NCI-H446 (cell line): ENCODE data around the gene SKIDA1.
A peak's percentile ranks its signal among the peaks of the same experiment; 100 is the strongest.

Experiments used
- DNase-seq, 2 experiments: peaks; one replicate each; lab custom pipeline; 2025; lab: John Stamatoyannopoulos, UW

Gene SKIDA1

GRCh38 chr10:21517134-21518031 lies 8.1 kb downstream of the SKIDA1 start:
- DNase-seq, result peak; percentile 70 to 81

GRCh38 chr10:21516242-21517131 lies 9.0 kb downstream of the SKIDA1 start:
- DNase-seq, result peak; percentile 21 to 72

- no peak for DNase-seq
These were observed 9.9 kb downstream of the SKIDA1 start for GRCh38 chr10:21515361-21516241.

- DNase-seq, result no peak
These were observed 10.6 kb downstream of the SKIDA1 start for GRCh38 chr10:21514818-21515351.

GRCh38 chr10:21514129-21514817 lies 11.2 kb downstream of the SKIDA1 start:
- no peak for DNase-seq

- no peak for DNase-seq
These were observed 12.1 kb downstream of the SKIDA1 start for GRCh38 chr10:21513405-21513788.

- no peak for DNase-seq
These were observed 12.7 kb downstream of the SKIDA1 start for GRCh38 chr10:21512573-21513404.

- DNase-seq, result no peak
These were observed 13.4 kb downstream of the SKIDA1 start for GRCh38 chr10:21511946-21512572.

- DNase-seq, result no peak
These were observed 14.3 kb downstream of the SKIDA1 start for GRCh38 chr10:21511095-21511570.

- no peak for DNase-seq
These were observed 15.0 kb downstream of the SKIDA1 start for GRCh38 chr10:21510241-21511094.

GRCh38 chr10:21509341-21510240 lies 15.9 kb downstream of the SKIDA1 start:
- no peak for DNase-seq

GRCh38 chr10:21508706-21509331 lies 16.7 kb downstream of the SKIDA1 start:
- no peak for DNase-seq

- no peak for DNase-seq
These were observed 18.3 kb downstream of the SKIDA1 start for GRCh38 chr10:21507150-21507549.

GRCh38 chr10:21506351-21506750 lies 19.1 kb downstream of the SKIDA1 start:
- no peak for DNase-seq

GRCh38 chr10:21505711-21506278 lies 19.7 kb downstream of the SKIDA1 start:
- DNase-seq, result no peak

- DNase-seq, result no peak
These were observed 21.9 kb downstream of the SKIDA1 start for GRCh38 chr10:21503542-21503941.

GRCh38 chr10:21502348-21502740 lies 23.1 kb downstream of the SKIDA1 start:
- no peak for DNase-seq
